GM19455 (cell line): ENCODE results near the gene ALX4.

ENCODE experiments used
- ATAC-seq: cut with Tn5 transposase; IDR thresholded peaks from one replicate; pipeline ENCODE4 v1.9.1; 2021; ENCODE audit not compliant: unreplicated experiment

Gene ALX4

GRCh38 chr11:44335919-44336318 is 26.0 kb upstream of the ALX4 start:
- no peak for ATAC-seq

GRCh38 chr11:44335052-44335760 is 25.3 kb upstream of the ALX4 start:
- ATAC-seq, result no peak

GRCh38 chr11:44334356-44335004 is 24.5 kb upstream of the ALX4 start:
- no peak for ATAC-seq

- no peak for ATAC-seq
Observed at GRCh38 chr11:44333271-44334218, 23.6 kb upstream of the ALX4 start.

GRCh38 chr11:44332665-44333064 is 22.7 kb upstream of the ALX4 start:
- ATAC-seq, result no peak

GRCh38 chr11:44329472-44330230 is 19.7 kb upstream of the ALX4 start:
- no peak for ATAC-seq

- ATAC-seq, result no peak
Observed at GRCh38 chr11:44328138-44328660, 18.3 kb upstream of the ALX4 start.

GRCh38 chr11:44327730-44328129 is 17.8 kb upstream of the ALX4 start:
- ATAC-seq, result no peak

GRCh38 chr11:44326615-44327475 is 16.9 kb upstream of the ALX4 start:
- ATAC-seq, result no peak

- no peak for ATAC-seq
Observed at GRCh38 chr11:44325698-44326097, 15.8 kb upstream of the ALX4 start.

- ATAC-seq, result no peak
Observed at GRCh38 chr11:44324749-44325525, 15.0 kb upstream of the ALX4 start.

- no peak for ATAC-seq
Observed at GRCh38 chr11:44324222-44324621, 14.3 kb upstream of the ALX4 start.

- no peak for ATAC-seq
Observed at GRCh38 chr11:44322243-44322642, 12.3 kb upstream of the ALX4 start.

- ATAC-seq, result no peak
Observed at GRCh38 chr11:44321059-44321458, 11.1 kb upstream of the ALX4 start.

GRCh38 chr11:44320289-44320973 is 10.5 kb upstream of the ALX4 start:
- no peak for ATAC-seq

GRCh38 chr11:44319552-44320288 is 9.8 kb upstream of the ALX4 start:
- ATAC-seq, result no peak

GRCh38 chr11:44319170-44319551 is 9.2 kb upstream of the ALX4 start:
- ATAC-seq, result no peak

- no peak for ATAC-seq
Observed at GRCh38 chr11:44318369-44318768, 8.4 kb upstream of the ALX4 start.
